ENCODE results near the gene GXYLT2.

DNA sequence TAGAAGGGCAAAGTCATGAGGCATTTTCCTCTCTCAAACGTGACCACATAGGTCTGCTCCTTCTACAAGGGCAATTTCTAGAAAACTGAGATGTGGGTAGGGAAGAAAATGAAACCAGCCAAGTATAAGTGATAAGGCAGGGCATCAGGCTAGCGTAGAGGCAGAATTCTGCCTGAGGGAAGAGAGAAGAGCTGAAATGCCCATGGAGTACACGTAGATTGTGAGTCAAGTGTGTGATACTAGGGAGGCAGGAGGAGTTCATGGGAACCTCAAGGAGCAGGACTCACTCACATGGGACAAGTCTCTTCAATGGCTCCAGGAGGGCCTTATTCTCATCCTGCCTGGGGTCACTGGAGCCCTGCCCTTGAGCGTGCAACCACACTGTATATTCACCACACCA lies 73.9 kb downstream of the GXYLT2 start:
- TF ChIP-seq POLR2A (IDR thresholded peaks at IDR 0.05): no peak
- TF ChIP-seq, protein P1, sequence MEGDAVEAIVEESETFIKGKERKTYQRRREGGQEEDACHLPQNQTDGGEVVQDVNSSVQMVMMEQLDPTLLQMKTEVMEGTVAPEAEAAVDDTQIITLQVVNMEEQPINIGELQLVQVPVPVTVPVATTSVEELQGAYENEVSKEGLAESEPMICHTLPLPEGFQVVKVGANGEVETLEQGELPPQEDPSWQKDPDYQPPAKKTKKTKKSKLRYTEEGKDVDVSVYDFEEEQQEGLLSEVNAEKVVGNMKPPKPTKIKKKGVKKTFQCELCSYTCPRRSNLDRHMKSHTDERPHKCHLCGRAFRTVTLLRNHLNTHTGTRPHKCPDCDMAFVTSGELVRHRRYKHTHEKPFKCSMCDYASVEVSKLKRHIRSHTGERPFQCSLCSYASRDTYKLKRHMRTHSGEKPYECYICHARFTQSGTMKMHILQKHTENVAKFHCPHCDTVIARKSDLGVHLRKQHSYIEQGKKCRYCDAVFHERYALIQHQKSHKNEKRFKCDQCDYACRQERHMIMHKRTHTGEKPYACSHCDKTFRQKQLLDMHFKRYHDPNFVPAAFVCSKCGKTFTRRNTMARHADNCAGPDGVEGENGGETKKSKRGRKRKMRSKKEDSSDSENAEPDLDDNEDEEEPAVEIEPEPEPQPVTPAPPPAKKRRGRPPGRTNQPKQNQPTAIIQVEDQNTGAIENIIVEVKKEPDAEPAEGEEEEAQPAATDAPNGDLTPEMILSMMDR (IDR thresholded peaks at IDR 0.05): no peak

Measured in thyroid gland (tissue), 4 donors.